ENCODE measurements around the gene UNC13A. TPM values are rescaled to one million over a fixed set of nuclear protein-coding genes. Genes with fewer than 3 reads are reported as not detected.
A peak's percentile ranks its signal among the peaks of the same experiment; 100 is the strongest.

The UNC13A gene
- total RNA-seq, 4 donors from 2014 or later: 0.16 TPM; not detected in 3

GRCh38 chr19:17681505-17682125 is 6.5 kb downstream of the UNC13A start:
- no peak for DNase-seq (ENCODE audit: low spot score in 2 of 2)
- H3K4me3 ChIP-seq: no peak overlapping the region
- no peaks in the 10 kb centered on the region for H3K36me3 ChIP-seq
- no peaks in the 10 kb centered on the region for H3K9me3 ChIP-seq
- H3K27me3 ChIP-seq: peaks cover 70% of the 10 kb centered on the region
- no peak overlapping the region for H3K27ac ChIP-seq
- H3K4me1 ChIP-seq: peaks cover 22% of the 10 kb centered on the region
- 49% methylated on average over 25 of the region's 25 CpGs for WGBS
- TF ChIP-seq EP300 (IDR thresholded peaks at IDR 0.05) (no peak), POLR2AphosphoS5 (IDR thresholded peaks at IDR 0.05) (no peak)

DNA sequence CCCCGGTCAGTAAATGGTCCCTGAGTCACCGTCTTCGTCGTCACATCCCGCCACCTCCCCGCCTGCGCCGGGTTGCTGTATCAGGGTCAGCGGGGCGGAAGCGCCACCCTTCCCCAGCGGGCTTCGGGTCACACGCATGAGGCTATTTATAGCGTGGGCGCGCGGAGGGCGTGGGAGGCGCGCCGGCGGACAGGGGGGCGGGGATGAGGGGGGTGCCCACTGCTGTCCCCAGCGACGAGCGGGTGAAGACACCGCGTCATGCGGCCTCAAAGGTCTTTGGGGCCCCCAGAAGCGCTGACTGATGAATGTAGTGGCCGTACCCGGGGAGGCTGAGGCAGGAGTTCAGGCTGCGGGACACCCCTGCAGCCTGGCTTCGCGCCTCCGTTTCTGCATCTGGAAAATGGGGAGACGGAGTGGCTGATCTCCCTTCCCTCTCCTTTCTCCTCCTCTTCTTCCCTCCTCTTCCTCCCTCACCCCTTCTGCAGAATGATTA is 7.9 kb downstream of the UNC13A start:
- H3K4me3 ChIP-seq: peak overlapping the region; percentile 28
- no peaks in the 10 kb centered on the region for H3K36me3 ChIP-seq
- peak in 1 of 2 donors; percentile 82 for DNase-seq (ENCODE audit: low spot score in 2 of 2)
- H3K4me1 ChIP-seq: peaks cover 13% of the 10 kb centered on the region
- TF ChIP-seq POLR2AphosphoS5 (IDR thresholded peaks at IDR 0.05) (peak in 2 of 3 donors; percentile 42 to 47), EP300 (IDR thresholded peaks at IDR 0.05) (no peak)
- no peaks in the 10 kb centered on the region for H3K9me3 ChIP-seq
- peaks cover 62% of the 10 kb centered on the region for H3K27me3 ChIP-seq
- no peak overlapping the region for H3K27ac ChIP-seq
- 4% methylated on average over 17 of the region's 38 CpGs for WGBS

DNA sequence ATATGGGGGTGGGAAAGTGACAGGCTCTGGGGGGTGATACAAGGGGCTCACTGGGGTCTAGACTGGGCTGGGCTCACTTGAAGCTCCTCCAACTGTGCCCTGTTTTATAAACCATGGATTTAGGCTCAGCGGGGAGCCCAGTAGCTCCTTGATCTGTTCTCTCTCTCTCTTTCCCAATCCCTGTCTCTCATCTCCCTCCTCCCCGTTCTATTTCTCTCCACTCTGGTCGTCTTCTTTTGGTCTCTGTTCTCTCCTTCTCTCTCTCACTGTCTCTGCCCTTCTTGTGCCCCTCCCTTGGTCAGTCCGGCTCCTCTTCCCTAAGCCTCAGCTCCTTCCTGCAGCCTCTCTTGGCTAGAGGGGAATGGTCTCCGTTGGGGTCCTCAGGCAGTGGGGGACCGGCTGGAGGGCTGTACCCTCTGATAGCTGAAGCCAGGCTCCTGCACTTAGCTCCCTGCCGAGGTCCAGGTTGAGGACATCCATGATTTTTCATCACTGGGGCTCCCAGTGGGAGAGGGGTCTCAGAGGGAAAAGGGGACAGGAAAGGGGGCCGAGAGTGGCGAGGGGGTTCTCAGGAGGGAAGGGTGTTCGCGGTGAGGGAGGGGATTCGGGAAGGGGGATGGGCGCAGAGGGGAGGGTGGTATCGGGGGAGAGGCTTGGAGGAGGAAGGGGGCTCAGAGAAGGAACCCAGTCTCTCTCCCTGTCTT is 8.5 kb downstream of the UNC13A start:
- TF ChIP-seq POLR2AphosphoS5 (IDR thresholded peaks at IDR 0.05): no peak
- TF ChIP-seq, protein P1, sequence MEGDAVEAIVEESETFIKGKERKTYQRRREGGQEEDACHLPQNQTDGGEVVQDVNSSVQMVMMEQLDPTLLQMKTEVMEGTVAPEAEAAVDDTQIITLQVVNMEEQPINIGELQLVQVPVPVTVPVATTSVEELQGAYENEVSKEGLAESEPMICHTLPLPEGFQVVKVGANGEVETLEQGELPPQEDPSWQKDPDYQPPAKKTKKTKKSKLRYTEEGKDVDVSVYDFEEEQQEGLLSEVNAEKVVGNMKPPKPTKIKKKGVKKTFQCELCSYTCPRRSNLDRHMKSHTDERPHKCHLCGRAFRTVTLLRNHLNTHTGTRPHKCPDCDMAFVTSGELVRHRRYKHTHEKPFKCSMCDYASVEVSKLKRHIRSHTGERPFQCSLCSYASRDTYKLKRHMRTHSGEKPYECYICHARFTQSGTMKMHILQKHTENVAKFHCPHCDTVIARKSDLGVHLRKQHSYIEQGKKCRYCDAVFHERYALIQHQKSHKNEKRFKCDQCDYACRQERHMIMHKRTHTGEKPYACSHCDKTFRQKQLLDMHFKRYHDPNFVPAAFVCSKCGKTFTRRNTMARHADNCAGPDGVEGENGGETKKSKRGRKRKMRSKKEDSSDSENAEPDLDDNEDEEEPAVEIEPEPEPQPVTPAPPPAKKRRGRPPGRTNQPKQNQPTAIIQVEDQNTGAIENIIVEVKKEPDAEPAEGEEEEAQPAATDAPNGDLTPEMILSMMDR (IDR thresholded peaks at IDR 0.05): no peak
- TF ChIP-seq EP300 (IDR thresholded peaks at IDR 0.05): no peak
- no peak for TF ChIP-seq POLR2A (IDR thresholded peaks at IDR 0.05)
- peaks cover 57% of the 10 kb centered on the region for H3K27me3 ChIP-seq
- DNase-seq (ENCODE audit: low spot score in 2 of 2): no peak
- H3K9me3 ChIP-seq: no peaks in the 10 kb centered on the region
- H3K4me3 ChIP-seq: peak overlapping the region; percentile 28
- no peaks in the 10 kb centered on the region for H3K36me3 ChIP-seq
- 9% methylated on average over 12 of the region's 14 CpGs for WGBS
- no peak overlapping the region for H3K27ac ChIP-seq
- peaks cover 13% of the 10 kb centered on the region for H3K4me1 ChIP-seq

DNA sequence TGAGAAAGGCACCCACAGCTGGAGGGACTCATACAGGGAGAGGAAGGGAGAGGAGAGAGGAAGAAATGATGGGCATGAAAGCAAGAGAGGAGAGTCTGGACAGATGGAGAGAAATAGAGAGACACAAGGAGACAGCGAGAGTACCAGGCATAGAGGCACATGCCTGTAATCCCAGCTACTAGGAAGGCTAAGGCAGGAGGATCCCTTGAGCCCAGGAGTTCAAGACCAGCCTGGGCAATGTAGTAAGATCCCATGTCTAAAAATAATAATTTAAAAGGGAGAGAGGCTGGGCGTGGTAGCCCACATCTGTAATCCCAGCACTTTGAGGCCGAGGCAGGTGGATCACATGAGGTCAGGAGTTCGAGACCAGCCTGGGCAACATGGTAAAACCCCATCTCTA is 9.3 kb downstream of the UNC13A start:
- no peak overlapping the region for H3K4me3 ChIP-seq
- no peaks in the 10 kb centered on the region for H3K36me3 ChIP-seq
- TF ChIP-seq EP300 (IDR thresholded peaks at IDR 0.05) (no peak), POLR2AphosphoS5 (IDR thresholded peaks at IDR 0.05) (no peak), POLR2A (IDR thresholded peaks at IDR 0.05) (no peak)
- TF ChIP-seq, protein P1 (IDR thresholded peaks at IDR 0.05): no peak
- no peaks in the 10 kb centered on the region for H3K9me3 ChIP-seq
- no peak overlapping the region for H3K27ac ChIP-seq
- WGBS: 81% methylated on average over 4 of the region's 4 CpGs
- H3K4me1 ChIP-seq: peaks cover 13% of the 10 kb centered on the region
- H3K27me3 ChIP-seq: peaks cover 49% of the 10 kb centered on the region
- no peak for DNase-seq (ENCODE audit: low spot score in 2 of 2)

DNA sequence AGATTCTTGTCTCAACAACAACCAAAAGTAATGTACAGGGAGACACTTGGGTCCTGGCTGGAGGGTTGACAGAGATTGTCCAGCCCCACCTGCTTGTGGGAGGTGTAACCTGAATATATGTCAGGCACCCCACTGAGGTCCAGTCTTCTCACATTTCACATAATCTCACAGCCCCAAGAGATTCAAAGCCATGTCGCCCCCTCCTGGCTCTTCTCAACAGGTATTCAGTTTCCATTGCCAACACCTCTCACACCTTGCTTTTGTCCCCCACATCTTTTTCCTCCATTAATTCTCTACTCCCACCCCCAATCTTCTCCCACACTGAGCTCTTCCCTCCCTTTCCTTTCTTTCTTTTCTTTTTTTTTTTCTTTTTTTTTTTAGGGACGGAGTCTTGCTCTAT is 11.2 kb downstream of the UNC13A start:
- WGBS: 76% methylated on average over 2 of the region's 2 CpGs
- no peak for DNase-seq (ENCODE audit: low spot score in 2 of 2)
- no peak overlapping the region for H3K27ac ChIP-seq
- H3K4me1 ChIP-seq: peaks cover 13% of the 10 kb centered on the region
- peaks cover 38% of the 10 kb centered on the region for H3K27me3 ChIP-seq
- H3K36me3 ChIP-seq: no peaks in the 10 kb centered on the region
- no peaks in the 10 kb centered on the region for H3K9me3 ChIP-seq
- no peak for TF ChIP-seq POLR2AphosphoS5 (IDR thresholded peaks at IDR 0.05)
- no peak for TF ChIP-seq POLR2A (IDR thresholded peaks at IDR 0.05)
- TF ChIP-seq, protein P1 (IDR thresholded peaks at IDR 0.05): no peak
- no peak for TF ChIP-seq EP300 (IDR thresholded peaks at IDR 0.05)
- no peak overlapping the region for H3K4me3 ChIP-seq

- TF ChIP-seq POLR2AphosphoS5 (IDR thresholded peaks at IDR 0.05) (no peak), EP300 (IDR thresholded peaks at IDR 0.05) (no peak), POLR2A (IDR thresholded peaks at IDR 0.05) (no peak)
- TF ChIP-seq, protein P1 (IDR thresholded peaks at IDR 0.05): no peak
- Histone ChIP-seq H3K36me3 (no peaks in the 10 kb centered on the region), H3K4me3 (no peak overlapping the region), H3K4me1 (peaks cover 13% of the 10 kb centered on the region), H3K27ac (no peak overlapping the region), H3K27me3 (peaks cover 31% of the 10 kb centered on the region), H3K9me3 (no peaks in the 10 kb centered on the region)
- WGBS: 56% methylated on average over 2 of the region's 2 CpGs
- DNase-seq (ENCODE audit: low spot score in 2 of 2): no peak
Measured at GRCh38 chr19:17676295-17676694, 11.9 kb downstream of the UNC13A start.

All from suprapubic skin (tissue), 4 donors.